Loucy (cell line): ENCODE data around the gene NNMT.

Experiments used
- H2AFZ ChIP-seq: fragments of 200-600 bp; sonication (generic); 2 replicates; pipeline ENCODE4 v1.6.0; 2016; ENCODE audit warnings: antibody characterized with exemption, mild to moderate bottlenecking, low read length, moderate library complexity
- H3F3A ChIP-seq: fragments of 200-600 bp; 2 replicates; pipeline ENCODE4 v1.6.0; 2016; ENCODE audit warnings: antibody characterized with exemption, low read depth, mild to moderate bottlenecking
- H3K27me3 ChIP-seq: fragments of 200-600 bp; sonication (generic); 2 replicates; pipeline ENCODE4 v1.6.1; 2014; ENCODE audit warnings: low read length, mild to moderate bottlenecking; ENCODE audit not compliant: insufficient read depth, poor library complexity, severe bottlenecking
- H3K36me3 ChIP-seq: fragments of 200-600 bp; sonication (generic); 2 replicates; pipeline ENCODE4 v1.6.1; 2016; ENCODE audit warnings: low read length; ENCODE audit not compliant: insufficient read depth
- H3K4me1 ChIP-seq: fragments of 200-600 bp; sonication (generic); 2 replicates; pipeline ENCODE4 v1.5.1; 2014; ENCODE audit warnings: low read length, mild to moderate bottlenecking; ENCODE audit not compliant: insufficient read depth, poor library complexity, severe bottlenecking
- H3K4me2 ChIP-seq: fragments of 200-600 bp; sonication (generic); 2 replicates; pipeline ENCODE4 v1.6.0; 2014; ENCODE audit warnings: antibody characterized with exemption, low read length, low read depth, mild to moderate bottlenecking; ENCODE audit not compliant: poor library complexity, severe bottlenecking
- H3K4me3 ChIP-seq: fragments of 200-600 bp; sonication (generic); 2 replicates; pipeline ENCODE4 v1.5.1; 2014; ENCODE audit warnings: low read length, mild to moderate bottlenecking, mixed read lengths; ENCODE audit not compliant: poor library complexity, severe bottlenecking
- H3K79me2 ChIP-seq: fragments of 200-600 bp; sonication (generic); 2 replicates; pipeline ENCODE4 v1.6.1; 2014; ENCODE audit warnings: low read length; ENCODE audit not compliant: insufficient read depth
- H3K9ac ChIP-seq: fragments of 200-600 bp; sonication (generic); 2 replicates; pipeline ENCODE4 v1.6.0; 2014; ENCODE audit warnings: mild to moderate bottlenecking, low read depth, low read length, moderate library complexity; ENCODE audit not compliant: poor library complexity, severe bottlenecking
- H3K9me2 ChIP-seq: fragments of 200-600 bp; sonication (generic); replicated peaks from 2 replicates; pipeline ENCODE4 v1.6.1; 2016; ENCODE audit warnings: low read depth, low read length, mixed read lengths
- H3K9me3 ChIP-seq: fragments of 200-600 bp; sonication (generic); 2 replicates; pipeline ENCODE4 v1.6.1; 2014; ENCODE audit warnings: mild to moderate bottlenecking, antibody characterized with exemption, low read length, low read depth; ENCODE audit not compliant: insufficient read depth
- H4K20me1 ChIP-seq: fragments of 200-600 bp; sonication (generic); 2 replicates; pipeline ENCODE4 v1.6.0; 2014; ENCODE audit warnings: antibody characterized with exemption, low read length, mild to moderate bottlenecking; ENCODE audit not compliant: insufficient read depth, poor library complexity, severe bottlenecking
- CTCF ChIP-seq: fragments of 200-600 bp; sonication (generic); conservative IDR thresholded peaks from 2 replicates; pipeline ENCODE4 v1.5.1; 2014; ENCODE audit warnings: mild to moderate bottlenecking, antibody characterized with exemption, low read length
- EZH2phosphoT487 ChIP-seq: fragments of 200-600 bp; IDR thresholded peaks from 2 replicates; pipeline ENCODE4 v1.6.1; 2018; ENCODE audit warnings: antibody characterized with exemption, mild to moderate bottlenecking, moderate library complexity, borderline replicate concordance

The NNMT gene

DNA sequence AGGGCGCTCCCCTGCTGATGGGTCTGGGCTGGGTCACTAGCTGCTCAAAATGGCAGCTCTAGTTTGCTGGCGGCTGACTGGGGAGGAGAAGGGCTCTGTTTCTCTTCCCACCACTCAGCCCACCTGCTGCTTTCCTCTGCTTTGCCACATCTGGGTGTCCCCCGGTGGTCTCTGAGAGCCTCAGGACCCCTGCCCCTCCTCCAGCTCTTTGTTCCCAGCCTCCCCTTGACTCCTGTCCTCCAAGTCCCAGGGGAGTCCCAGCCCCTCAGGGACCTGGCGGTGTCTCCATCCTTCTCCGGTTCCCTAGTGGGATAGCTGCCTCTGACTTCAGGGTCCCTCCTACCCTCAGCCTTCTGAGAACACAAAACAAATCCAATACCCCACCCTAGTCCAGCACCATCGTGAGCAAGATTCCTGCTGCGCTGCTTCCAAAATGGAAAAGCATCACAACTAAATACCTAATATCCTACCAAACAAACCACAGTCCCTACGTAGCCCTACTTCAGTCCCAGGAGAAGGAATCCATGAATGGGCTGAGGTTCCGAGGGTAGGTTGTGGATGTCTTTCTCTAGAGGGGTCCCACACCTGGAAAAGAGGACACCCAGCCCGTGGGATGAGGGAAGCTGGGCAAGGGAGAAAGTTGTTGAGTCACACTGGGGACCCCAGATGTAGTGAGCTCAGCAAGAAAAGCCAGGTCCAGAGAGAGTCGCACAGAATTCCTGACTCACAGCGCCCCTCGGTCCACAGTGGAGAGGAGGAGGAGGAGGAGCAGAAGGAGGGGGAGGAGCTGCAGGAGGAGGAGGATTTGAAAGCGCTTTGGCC lies 45.0 kb upstream of the NNMT start:
- Histone ChIP-seq H3K9ac (no peak overlapping the region), H3F3A (no peaks in the 10 kb centered on the region), H3K9me2 (no peaks in the 10 kb centered on the region), H4K20me1 (no peaks in the 10 kb centered on the region), H3K4me2 (no peak overlapping the region), H3K36me3 (no peaks in the 10 kb centered on the region), H2AFZ (no peak overlapping the region), H3K27me3 (no peaks in the 10 kb centered on the region), H3K9me3 (no peaks in the 10 kb centered on the region), H3K4me3 (no peak overlapping the region), H3K4me1 (no peaks in the 10 kb centered on the region), H3K79me2 (no peaks in the 10 kb centered on the region)
- no peak for TF ChIP-seq EZH2phosphoT487

DNA sequence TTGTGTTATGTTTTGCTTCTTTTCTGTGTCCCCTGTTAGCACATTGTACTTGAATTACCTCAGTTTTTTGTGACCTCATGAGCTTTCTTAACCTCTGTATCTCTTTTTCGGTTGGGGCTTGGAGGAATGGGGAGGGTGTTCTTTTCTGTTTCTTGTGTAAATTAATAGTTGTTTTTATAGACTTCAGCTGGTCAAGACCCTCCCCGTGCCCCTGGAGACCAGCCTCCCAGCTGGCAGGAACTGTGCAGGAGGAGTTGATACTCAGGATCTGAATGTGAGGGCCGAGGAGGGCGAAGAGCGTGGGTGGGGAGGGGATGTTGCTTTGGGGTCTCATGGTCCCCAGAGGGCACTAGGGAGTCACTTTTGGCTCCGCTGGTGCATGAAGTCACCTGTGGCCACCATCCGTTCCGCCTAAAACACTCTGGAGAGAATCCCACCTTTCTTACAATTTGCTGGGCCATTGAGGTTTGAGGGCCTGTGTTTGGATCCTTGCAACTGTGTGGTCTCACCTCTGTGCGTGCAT lies 44.3 kb upstream of the NNMT start:
- H3K9me2 ChIP-seq: no peaks in the 10 kb centered on the region
- no peak overlapping the region for H3K4me2 ChIP-seq
- H3K9me3 ChIP-seq: no peaks in the 10 kb centered on the region
- H3K4me3 ChIP-seq: no peak overlapping the region
- H3K36me3 ChIP-seq: no peaks in the 10 kb centered on the region
- H3K79me2 ChIP-seq: no peaks in the 10 kb centered on the region
- H3K27me3 ChIP-seq: no peaks in the 10 kb centered on the region
- H3K4me1 ChIP-seq: no peaks in the 10 kb centered on the region
- H2AFZ ChIP-seq: no peak overlapping the region
- H3K9ac ChIP-seq: no peak overlapping the region
- no peaks in the 10 kb centered on the region for H3F3A ChIP-seq
- no peaks in the 10 kb centered on the region for H4K20me1 ChIP-seq
- TF ChIP-seq CTCF (peak; percentile 33), EZH2phosphoT487 (no peak)

DNA sequence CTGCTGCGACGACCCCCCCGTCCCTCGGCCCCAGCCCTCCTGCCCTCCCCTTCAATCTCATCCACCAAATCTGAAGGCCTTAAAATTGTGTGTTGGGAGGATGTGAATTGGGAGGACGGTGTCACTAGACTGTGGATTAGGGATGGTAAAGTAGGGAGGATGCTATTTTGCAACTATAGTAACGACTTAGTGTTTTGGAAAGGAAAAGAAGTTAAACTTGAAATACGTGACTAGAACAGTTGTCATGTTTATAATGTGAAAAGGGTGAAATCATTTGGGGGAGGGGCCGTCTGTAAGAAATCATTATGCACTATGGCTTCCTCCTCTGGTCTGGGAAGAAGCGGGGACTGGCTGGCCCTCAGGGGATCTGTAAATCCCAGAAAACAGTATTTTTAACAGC lies 43.4 kb upstream of the NNMT start:
- Histone ChIP-seq H3K4me3 (no peak overlapping the region), H3K27me3 (no peaks in the 10 kb centered on the region), H3K9me3 (no peaks in the 10 kb centered on the region), H4K20me1 (no peaks in the 10 kb centered on the region), H3K9ac (no peak overlapping the region), H2AFZ (no peak overlapping the region), H3F3A (no peaks in the 10 kb centered on the region), H3K36me3 (no peaks in the 10 kb centered on the region), H3K4me1 (peaks cover 6% of the 10 kb centered on the region), H3K79me2 (no peaks in the 10 kb centered on the region), H3K4me2 (no peak overlapping the region), H3K9me2 (no peaks in the 10 kb centered on the region)
- TF ChIP-seq CTCF (no peak), EZH2phosphoT487 (no peak)

GRCh38 chr11:114253771-114254170 lies 42.4 kb upstream of the NNMT start:
- Histone ChIP-seq H2AFZ (no peak overlapping the region), H3K36me3 (no peaks in the 10 kb centered on the region), H3K9me3 (no peaks in the 10 kb centered on the region), H3K9ac (no peak overlapping the region), H3K27me3 (no peaks in the 10 kb centered on the region), H4K20me1 (no peaks in the 10 kb centered on the region), H3K4me2 (no peak overlapping the region), H3F3A (no peaks in the 10 kb centered on the region), H3K4me1 (peaks cover 15% of the 10 kb centered on the region), H3K79me2 (no peaks in the 10 kb centered on the region), H3K9me2 (no peaks in the 10 kb centered on the region), H3K4me3 (no peak overlapping the region)
- TF ChIP-seq EZH2phosphoT487 (no peak), CTCF (no peak)
